HL-60 (cell line): ENCODE measurements around the gene NCS1.

Experiments used
- CTCF ChIP-seq: IDR thresholded peaks from one replicate; pipeline ENCODE4 v1.5.1; 2011; ENCODE audit warnings: low read length, control low read depth, inconsistent platforms; ENCODE audit not compliant: insufficient read depth
- REST ChIP-seq: IDR thresholded peaks from 2 replicates; pipeline ENCODE4 v1.6.1; 2012; ENCODE audit warnings: low read depth; ENCODE audit not compliant: insufficient replicate concordance

- TF ChIP-seq CTCF (no peak), REST (no peak)
Measured at GRCh38 chr9:130229759-130230158, 57.6 kb downstream of the NCS1 start.
